Mucosa of descending colon (tissue), 3 donors: ENCODE data around the gene CHN1. TPM values are rescaled to one million over a fixed set of nuclear protein-coding genes. Genes with fewer than 3 reads are reported as not detected.

Experiments used
- ATAC-seq: fragments of 200-7000 bp; cut with Tn5 transposase; one replicate; pipeline ENCODE4 v1.9.1; 2020; ENCODE audit warnings: mild to moderate bottlenecking, moderate library complexity
- DNase-seq, 3 donors: peaks; one replicate each; pipeline ENCODE4 v3.0.0-alpha.2; 2020
- H3K36me3 ChIP-seq: fragments of 200-600 bp; one replicate; pipeline ENCODE4 v1.8.0; 2021; ENCODE audit warnings: low read depth, mild to moderate bottlenecking
- H3K4me1 ChIP-seq: fragments of 200-600 bp; one replicate; pipeline ENCODE4 v1.8.0; 2021; ENCODE audit warnings: low read depth, mild to moderate bottlenecking
- H3K4me3 ChIP-seq: fragments of 200-600 bp; one replicate; pipeline ENCODE4 v1.8.0; 2021; ENCODE audit warnings: mild to moderate bottlenecking
- H3K9me3 ChIP-seq: fragments of 200-600 bp; one replicate; pipeline ENCODE4 v1.8.0; 2021; ENCODE audit warnings: mild to moderate bottlenecking
- intact Hi-C, 2 donors: fragments of 100-400 bp; cut with DNase I in 1 of 2; cut with micrococcal nuclease in 1 of 2; formaldehyde crosslinking; loops; one replicate each; pipeline versions ENCODE4 v1.11.0 to v1.11.1; 2022; cut with DNase I, micrococcal nuclease
- total RNA-seq, 3 donors: library from RNA; stranded (reverse); fragmentation: NEBNext Ultra II Directional in 2 of 3; extraction: Animal tissue kit (Norgen Biotek cat#: 25700) in 2 of 3; gene quantifications; one replicate each; pipeline versions ENCODE4 v1.2.1 to v1.2.4, GENCODE V29; 2021 to 2023
- TF ChIP-seq, protein P1 (sequence below): fragments of 200-600 bp; IDR thresholded peaks from one replicate; pipeline ENCODE4 v1.8.0; 2022; ENCODE audit warnings: antibody characterized with exemption, mild to moderate bottlenecking
- donor health status: DM: no; HTN: no; CAD: no; lungs with moderate emphysema.
- donor health status: DM: no; HTN: no; CAD: no.
- donor health status: DM: no; HTN: yes; CAD: no.

CHN1 gene
- total RNA-seq, 3 donors from 2014 or later: 2.1 to 15.2 (median 3.9) TPM

DNA sequence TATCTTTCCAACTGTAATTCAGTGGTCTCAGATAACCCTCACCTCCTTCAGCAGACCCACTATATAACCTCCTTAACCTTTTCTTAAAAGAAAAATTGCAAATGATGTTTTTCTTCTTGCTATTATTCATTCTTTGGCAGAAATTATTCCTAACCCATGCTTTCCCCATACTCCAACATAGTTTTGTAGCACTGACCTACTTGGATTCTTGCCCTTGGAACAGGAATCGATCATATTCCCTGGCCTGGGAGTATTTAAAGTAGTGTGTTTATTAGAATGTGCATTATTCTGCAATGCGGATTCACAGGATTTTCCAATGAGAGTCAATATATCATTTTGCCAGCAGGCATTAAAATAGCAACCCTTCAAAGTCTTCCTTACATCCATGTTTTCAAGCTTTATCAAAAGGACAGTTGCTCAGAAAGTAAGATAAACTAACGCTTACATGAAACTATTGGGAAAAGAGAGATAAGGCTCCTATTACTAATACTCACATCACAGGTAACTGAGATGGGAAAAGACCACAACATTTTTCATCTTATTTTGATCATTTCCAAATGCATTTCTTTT, 37.4 kb downstream of the CHN1 start:
- intact Hi-C loops: loop anchor here in 1 of 2 donors (5.0 kb wide), 1 partner anchor 100 kb away; no protein-coding TSS in a partner anchor
- peaks cover 9% of the 10 kb centered on the region for H3K4me1 ChIP-seq

DNA sequence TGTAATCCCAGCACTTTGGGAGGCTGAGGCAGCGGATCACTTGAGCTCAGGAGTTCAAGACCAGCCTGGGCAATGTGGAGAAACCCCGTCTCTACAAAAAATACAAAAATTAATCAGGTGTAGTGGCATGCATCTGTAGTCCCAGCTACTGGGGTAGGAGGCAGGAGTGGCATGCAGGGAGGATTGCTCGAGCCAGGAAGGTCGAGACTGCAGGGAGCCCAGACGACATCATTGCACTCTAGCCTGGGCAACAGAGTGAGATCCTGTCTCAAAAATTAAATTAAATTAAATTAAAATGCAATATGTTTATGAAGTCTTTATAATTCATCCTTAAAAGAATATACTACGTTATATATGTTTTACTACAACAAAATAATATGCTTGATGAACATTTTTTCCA, 38.1 kb downstream of the CHN1 start:
- Histone ChIP-seq H3K36me3 (no peaks in the 10 kb centered on the region), H3K4me1 (peaks cover 5% of the 10 kb centered on the region), H3K4me3 (no peak overlapping the region), H3K9me3 (no peaks in the 10 kb centered on the region)
- intact Hi-C loops: loop anchor here in 1 of 2 donors (5.0 kb wide), 1 partner anchor 100 kb away; no protein-coding TSS in a partner anchor
- TF ChIP-seq, protein P1, sequence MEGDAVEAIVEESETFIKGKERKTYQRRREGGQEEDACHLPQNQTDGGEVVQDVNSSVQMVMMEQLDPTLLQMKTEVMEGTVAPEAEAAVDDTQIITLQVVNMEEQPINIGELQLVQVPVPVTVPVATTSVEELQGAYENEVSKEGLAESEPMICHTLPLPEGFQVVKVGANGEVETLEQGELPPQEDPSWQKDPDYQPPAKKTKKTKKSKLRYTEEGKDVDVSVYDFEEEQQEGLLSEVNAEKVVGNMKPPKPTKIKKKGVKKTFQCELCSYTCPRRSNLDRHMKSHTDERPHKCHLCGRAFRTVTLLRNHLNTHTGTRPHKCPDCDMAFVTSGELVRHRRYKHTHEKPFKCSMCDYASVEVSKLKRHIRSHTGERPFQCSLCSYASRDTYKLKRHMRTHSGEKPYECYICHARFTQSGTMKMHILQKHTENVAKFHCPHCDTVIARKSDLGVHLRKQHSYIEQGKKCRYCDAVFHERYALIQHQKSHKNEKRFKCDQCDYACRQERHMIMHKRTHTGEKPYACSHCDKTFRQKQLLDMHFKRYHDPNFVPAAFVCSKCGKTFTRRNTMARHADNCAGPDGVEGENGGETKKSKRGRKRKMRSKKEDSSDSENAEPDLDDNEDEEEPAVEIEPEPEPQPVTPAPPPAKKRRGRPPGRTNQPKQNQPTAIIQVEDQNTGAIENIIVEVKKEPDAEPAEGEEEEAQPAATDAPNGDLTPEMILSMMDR: no peak
- DNase-seq: no peak
- ATAC-seq: no peak

More for the DNA sequence above, 37.4 kb downstream of the CHN1 start:
- TF ChIP-seq, protein P1: no peak
- Histone ChIP-seq H3K36me3 (no peaks in the 10 kb centered on the region), H3K9me3 (no peaks in the 10 kb centered on the region), H3K4me3 (no peak overlapping the region)
- no peak for ATAC-seq
- DNase-seq: no peak

DNA sequence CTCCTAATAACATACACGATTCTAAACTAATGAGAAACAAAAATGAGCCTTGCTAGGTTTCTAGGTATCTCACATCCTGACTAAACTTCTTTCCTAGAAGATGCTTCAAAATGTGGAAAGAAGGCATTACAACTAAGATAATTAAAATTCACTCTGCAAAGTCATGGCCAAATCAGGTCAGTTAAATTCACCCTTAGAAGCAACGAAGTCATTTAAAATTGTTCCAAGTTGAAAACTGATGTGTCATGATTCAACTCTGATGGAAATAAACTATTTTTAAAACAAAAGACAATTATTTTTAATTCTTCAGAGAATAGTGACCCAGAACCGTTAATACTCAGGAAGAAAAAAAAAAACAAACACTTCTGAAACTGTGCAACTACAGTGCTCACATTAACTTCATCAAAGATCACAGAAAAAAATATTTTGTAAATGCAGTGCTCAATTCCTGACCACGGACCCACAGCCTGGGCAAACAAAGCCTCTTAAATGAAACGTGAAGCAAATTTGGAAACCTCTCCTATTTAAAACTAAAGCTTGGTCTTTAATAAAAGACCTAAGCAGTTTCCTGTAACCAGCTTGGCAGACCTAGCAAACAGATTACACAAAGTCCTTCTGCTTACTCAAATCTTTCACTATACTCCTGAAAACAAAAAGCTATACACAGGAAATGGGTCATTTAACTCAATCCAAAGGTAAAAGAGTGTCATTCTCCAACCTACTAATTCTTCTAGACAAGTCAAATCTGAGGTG, 39.0 kb downstream of the CHN1 start:
- H3K36me3 ChIP-seq: no peaks in the 10 kb centered on the region
- H3K4me3 ChIP-seq: no peak overlapping the region
- H3K9me3 ChIP-seq: no peaks in the 10 kb centered on the region
- ATAC-seq (no peak), DNase-seq (no peak)
- TF ChIP-seq, protein P1: no peak
- no peaks in the 10 kb centered on the region for H3K4me1 ChIP-seq
- intact Hi-C loops: loop anchor here in 1 of 2 donors (5.0 kb wide), 1 partner anchor 99 kb away; no protein-coding TSS in a partner anchor

DNA sequence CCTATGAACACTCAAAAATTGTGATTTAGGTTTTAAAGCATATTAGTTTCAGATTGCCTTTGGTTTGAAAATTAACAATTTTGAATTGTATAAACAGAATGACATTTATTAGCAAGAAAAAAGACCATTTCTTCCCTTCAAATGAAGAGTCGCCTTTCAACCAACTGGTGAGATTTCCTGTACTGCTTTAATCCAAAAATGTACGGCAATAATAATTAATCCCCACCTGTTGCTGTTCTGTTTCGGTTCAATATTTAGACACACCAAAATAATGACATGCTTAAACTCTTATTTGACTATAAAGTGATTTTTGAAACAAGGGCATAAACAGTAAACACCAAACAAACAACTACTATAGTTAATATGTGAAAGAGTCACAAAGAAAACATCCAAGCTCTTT, 39.6 kb downstream of the CHN1 start:
- intact Hi-C loops: loop anchor here in 1 of 2 donors (5.0 kb wide), 1 partner anchor 98 kb away; no protein-coding TSS in a partner anchor
- H3K36me3 ChIP-seq: no peaks in the 10 kb centered on the region
- no peak for DNase-seq
- no peaks in the 10 kb centered on the region for H3K9me3 ChIP-seq
- no peak for ATAC-seq
- no peak overlapping the region for H3K4me3 ChIP-seq
- no peaks in the 10 kb centered on the region for H3K4me1 ChIP-seq
- TF ChIP-seq, protein P1: no peak

DNA sequence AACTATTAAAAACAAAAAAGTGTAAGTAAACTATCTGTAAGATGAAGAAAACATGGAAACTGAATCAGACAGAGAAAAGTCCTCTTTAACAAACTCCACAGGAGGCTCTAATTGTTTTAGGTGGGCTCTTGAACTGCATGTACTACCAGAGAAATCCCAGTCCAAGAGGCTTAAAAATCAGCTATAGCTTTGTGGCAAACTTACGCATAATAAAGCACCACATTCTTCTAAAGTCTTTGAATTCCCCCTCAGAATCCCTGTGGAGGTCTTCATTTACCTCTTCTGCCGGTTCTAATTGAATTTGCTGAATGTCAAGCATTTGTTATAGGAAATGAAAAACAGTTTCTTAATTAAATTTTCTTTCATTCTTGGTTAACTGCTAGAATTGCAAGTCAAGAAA, 40.8 kb downstream of the CHN1 start:
- intact Hi-C loops: no loop called here
- TF ChIP-seq, protein P1: no peak
- H3K9me3 ChIP-seq: no peaks in the 10 kb centered on the region
- H3K4me1 ChIP-seq: no peaks in the 10 kb centered on the region
- no peak overlapping the region for H3K4me3 ChIP-seq
- no peaks in the 10 kb centered on the region for H3K36me3 ChIP-seq
- no peak for ATAC-seq
- no peak for DNase-seq
